HG03097 (cell line): Measurements from ENCODE around the gene PRSS8.

Source experiments
- ATAC-seq: cut with Tn5 transposase; IDR thresholded peaks from one replicate; pipeline ENCODE4 v1.9.1; 2021; ENCODE audit not compliant: unreplicated experiment, low FRiP score

PRSS8 gene

DNA sequence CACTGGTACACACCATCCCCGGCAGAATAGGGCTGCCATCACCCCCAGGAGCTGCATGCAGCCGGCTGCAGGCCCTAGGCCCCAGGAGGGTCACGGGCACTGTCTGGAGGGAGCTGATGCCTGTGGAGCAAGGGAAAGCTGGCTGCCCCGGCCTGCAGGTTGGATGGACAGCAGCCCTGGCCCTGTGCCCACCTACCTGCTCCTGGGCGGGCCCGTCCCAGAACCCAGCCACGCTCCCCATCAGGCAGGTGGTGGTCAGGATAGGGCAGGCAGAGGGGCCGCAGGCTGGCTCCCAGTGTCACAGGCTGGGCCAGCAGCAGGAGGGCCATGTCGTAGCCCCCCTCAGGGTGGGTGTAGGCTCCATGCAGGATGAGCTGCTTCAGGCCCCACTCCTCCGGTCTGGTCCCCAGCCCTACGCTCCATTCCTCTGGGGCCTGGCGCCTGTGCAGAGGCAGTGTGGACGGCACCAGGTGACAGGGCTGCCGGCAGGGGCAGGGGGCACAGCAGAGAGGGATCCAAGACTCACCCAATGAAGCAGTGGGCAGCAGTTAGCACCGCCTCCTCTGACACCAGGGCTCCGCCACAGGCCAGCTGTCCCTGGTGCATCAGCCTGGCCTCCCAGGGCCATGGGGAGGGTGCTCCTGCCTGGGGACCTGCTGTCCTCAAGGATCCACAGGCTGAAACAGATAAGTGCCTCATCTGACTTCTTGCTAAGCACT, 50.8 kb downstream of the PRSS8 start:
- ATAC-seq = no peak

DNA sequence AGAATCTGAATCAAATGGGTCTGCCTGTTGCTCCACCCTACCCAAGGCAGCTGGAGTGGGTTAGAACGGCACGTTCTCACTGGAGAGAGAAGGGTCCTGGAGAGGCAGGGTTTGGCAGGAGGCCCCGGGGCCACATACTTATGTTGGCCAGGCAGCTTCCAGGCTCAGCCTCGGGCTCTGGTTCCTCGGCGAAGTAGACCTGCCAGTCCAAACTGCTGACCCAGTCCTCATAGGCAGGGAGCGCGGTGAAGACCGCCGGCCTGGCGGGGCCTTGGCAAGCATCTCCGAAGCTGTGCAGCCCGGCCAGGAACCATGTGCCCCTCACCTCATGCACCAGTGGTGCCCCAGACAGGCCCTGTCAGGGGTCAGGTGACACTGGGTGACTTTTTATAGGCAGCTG, 51.5 kb downstream of the PRSS8 start:
- ATAC-seq = no peak

DNA sequence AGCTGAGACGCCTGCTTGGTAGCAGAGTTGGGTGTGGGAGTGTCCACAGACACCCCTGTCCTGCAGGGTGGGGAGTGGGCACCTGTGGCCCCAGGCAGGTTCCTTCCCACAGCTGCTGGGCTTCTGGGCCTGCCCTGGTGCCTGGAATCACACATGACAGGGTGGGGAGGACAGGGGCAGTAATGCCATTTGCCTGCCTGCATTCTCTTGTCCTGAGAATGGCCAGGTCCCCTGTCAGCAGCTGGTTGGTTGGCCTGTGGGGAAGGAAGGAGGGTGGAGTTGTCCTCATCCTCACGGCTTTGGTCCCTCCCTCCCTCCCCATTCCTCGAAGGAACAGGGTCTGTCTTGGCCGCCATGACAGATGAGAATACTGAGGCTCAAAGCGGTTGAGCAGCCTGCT, 52.0 kb downstream of the PRSS8 start:
- no peak for ATAC-seq

DNA sequence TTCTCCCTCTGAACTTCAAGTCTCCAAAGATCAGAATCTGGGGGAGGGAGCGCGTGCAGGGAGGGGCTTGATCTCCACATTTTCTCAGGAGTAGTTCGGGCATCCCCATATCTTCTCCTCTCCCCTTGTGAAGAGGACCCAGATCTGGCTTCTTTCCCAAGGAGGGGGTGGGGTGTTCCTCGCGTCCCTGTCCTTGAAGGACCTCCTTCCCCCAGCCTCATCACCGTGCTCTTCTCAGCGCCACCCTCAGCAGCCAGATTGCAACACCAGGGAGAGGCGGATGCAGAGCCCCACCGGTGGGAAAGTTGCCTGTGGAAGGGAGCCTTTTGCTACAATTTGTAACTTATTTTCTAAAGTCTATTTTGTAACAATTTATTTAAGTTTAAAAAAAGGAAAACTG, 52.4 kb downstream of the PRSS8 start:
- ATAC-seq = no peak

DNA sequence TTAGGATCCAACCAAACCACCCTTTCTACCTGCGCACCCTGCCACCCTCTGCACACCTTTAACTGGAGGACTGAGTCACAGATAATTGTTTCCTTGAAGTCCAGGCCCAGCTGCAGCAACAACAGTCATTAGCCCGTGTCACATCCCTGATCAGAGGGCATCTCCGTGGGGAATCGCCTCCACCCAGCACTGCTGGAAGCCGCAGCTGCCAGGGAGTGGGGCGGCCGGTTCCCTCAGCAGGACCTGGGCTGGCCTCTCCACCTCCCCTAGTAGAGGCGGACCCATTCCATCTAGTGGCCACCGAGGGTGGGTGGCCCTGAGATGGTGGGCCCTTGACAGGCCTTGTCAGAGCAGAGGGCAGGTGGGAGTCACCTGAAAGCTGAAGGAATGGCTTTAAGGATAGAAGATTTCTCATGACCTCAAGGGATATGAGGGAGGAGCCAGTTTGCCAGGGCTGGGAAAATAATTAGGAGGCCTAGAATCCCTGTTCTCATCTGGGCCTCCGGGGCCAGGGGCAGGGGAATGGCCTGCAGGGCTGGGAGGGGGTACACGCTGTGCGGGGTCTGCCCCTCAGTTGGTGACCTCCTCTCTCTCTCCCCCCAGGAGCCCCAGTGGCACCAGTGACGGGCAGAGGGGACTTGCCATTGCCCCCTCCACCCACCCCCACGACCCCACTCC, 53.0 kb downstream of the PRSS8 start:
- no peak for ATAC-seq
